H1 (cell line): ENCODE data around the gene MRTO4. TPM values are rescaled to one million over a fixed set of nuclear protein-coding genes. Genes with fewer than 3 reads are reported as not detected.

Experiments
- CTCF ChIA-PET: fragments of 300-600 bp; sonication (Branson Sonifier 250); formaldehyde crosslinking; loops from one replicate; lab custom pipeline; 2021; ENCODE audit not compliant: partially characterized antibody; lab: Charles Lee
- POLR2A ChIA-PET: fragments of 300-600 bp; sonication (Branson Sonifier 250); formaldehyde crosslinking; loops from one replicate; lab custom pipeline; 2021; ENCODE audit warnings: inconsistent platforms; ENCODE audit not compliant: partially characterized antibody; lab: Charles Lee
- DNase-seq, 2 experiments: peaks; one replicate each; pipeline versions ENCODE4 v3.0.0 to v3.0.0-alpha.2; 2010 to 2022; ENCODE audit warnings: low spot score in 2 of 2, low read depth in 1 of 2, mixed read lengths in 1 of 2
- FAIRE-seq: peaks from 2 replicates; lab custom pipeline; 2011; peaks lifted over from hg19 to GRCh38; lab: Jason Lieb, UNC
- H2AFZ ChIP-seq: 2 replicates; pipeline ENCODE4 v1.8.1; 2012; ENCODE audit warnings: low read length, inconsistent platforms
- H2AK5ac ChIP-seq: 2 replicates; pipeline ENCODE4 v1.6.1; 2013; ENCODE audit warnings: low read depth, low read length
- H2BK120ac ChIP-seq: replicated peaks from 2 replicates; pipeline ENCODE3; 2013; ENCODE audit warnings: low read depth, low read length, inconsistent platforms
- H2BK12ac ChIP-seq: 2 replicates; pipeline ENCODE4 v1.6.1; 2013; ENCODE audit warnings: low read depth, low read length
- H2BK15ac ChIP-seq: 2 replicates; pipeline ENCODE4 v1.6.1; 2013; ENCODE audit warnings: low read length
- H2BK20ac ChIP-seq: 2 replicates; pipeline ENCODE4 v1.6.1; 2013; ENCODE audit warnings: low read length
- H2BK5ac ChIP-seq: 2 replicates; pipeline ENCODE4 v1.6.1; 2013; ENCODE audit warnings: low read depth, low read length
- H3K14ac ChIP-seq: 2 replicates; pipeline ENCODE4 v1.6.1; 2013; ENCODE audit warnings: inconsistent platforms; ENCODE audit not compliant: insufficient read length
- H3K18ac ChIP-seq: 2 replicates; pipeline ENCODE4 v1.6.1; 2013; ENCODE audit warnings: low read length; ENCODE audit errors: extremely low read depth
- H3K23ac ChIP-seq: 2 replicates; pipeline ENCODE4 v1.6.1; 2013; ENCODE audit warnings: inconsistent platforms; ENCODE audit not compliant: insufficient read length
- H3K23me2 ChIP-seq: 2 replicates; pipeline ENCODE4 v1.6.1; 2013; ENCODE audit warnings: low read depth, low read length
- H3K27ac ChIP-seq: 2 replicates; pipeline ENCODE4 v1.6.1; 2011; ENCODE audit warnings: low read depth, low read length, inconsistent platforms
- H3K27me3 ChIP-seq, 4 experiments: replicated peaks in 1 of 4; 1 replicate in 1 of 4; 2 replicates in 3 of 4; pipeline versions ENCODE4 v1.6.1 to v1.8.1; 2011 to 2013; ENCODE audit warnings: low read length in 3 of 4, mild to moderate bottlenecking in 3 of 4, inconsistent platforms in 2 of 4, mixed read lengths in 2 of 4, moderate library complexity in 1 of 4; ENCODE audit not compliant: control insufficient read depth in 3 of 4, insufficient read depth in 3 of 4; ENCODE audit errors: extremely low read depth in 1 of 4
- H3K36me3 ChIP-seq, 4 experiments: 2 replicates each; pipeline versions ENCODE4 v1.6.1 to v1.8.1; 2011 to 2013; ENCODE audit warnings: mild to moderate bottlenecking in 4 of 4, low read length in 3 of 4, moderate library complexity in 2 of 4, control low read depth in 1 of 4, inconsistent platforms in 1 of 4; ENCODE audit not compliant: insufficient read depth in 4 of 4, control insufficient read depth in 2 of 4
- H3K4ac ChIP-seq: replicated peaks from 2 replicates; pipeline ENCODE3; 2013; ENCODE audit warnings: low read length, low read depth, mixed read lengths, inconsistent platforms; ENCODE audit not compliant: insufficient read length
- H3K4me1 ChIP-seq, 4 experiments: replicated peaks in 1 of 4; 1 replicate in 1 of 4; 2 replicates in 3 of 4; pipeline versions ENCODE4 v1.6.1 to v1.8.1; 2011 to 2013; ENCODE audit warnings: low read length in 3 of 4, inconsistent platforms in 2 of 4, mixed read lengths in 1 of 4; ENCODE audit not compliant: insufficient read depth in 4 of 4, control insufficient read depth in 3 of 4
- H3K4me2 ChIP-seq, 2 experiments: 2 replicates each; pipeline versions ENCODE4 v1.6.1 to v1.8.1; 2011 to 2013; ENCODE audit warnings: low read depth in 2 of 2, low read length in 2 of 2, control low read depth in 1 of 2, inconsistent platforms in 1 of 2, mild to moderate bottlenecking in 1 of 2; ENCODE audit not compliant: insufficient read depth in 1 of 2
- H3K4me3 ChIP-seq, 4 experiments: fragments of 200-600, 300-600 bp in 1 of 4; sonication (generic), shearing (Covaris generic), sonication (Bioruptor Twin) in 1 of 4; 2 replicates each; pipeline versions ENCODE4 v1.5.1 to v1.8.1; 2011 to 2016; ENCODE audit warnings: low read length in 4 of 4, low read depth in 3 of 4, control low read depth in 2 of 4, inconsistent platforms in 2 of 4, mild to moderate bottlenecking in 2 of 4, mixed read lengths in 1 of 4, moderate library complexity in 1 of 4; ENCODE audit not compliant: insufficient read depth in 2 of 4; ENCODE audit errors: extremely low read depth in 1 of 4
- H3K56ac ChIP-seq: replicated peaks from 2 replicates; pipeline ENCODE3; 2013; ENCODE audit warnings: low read depth, mild to moderate bottlenecking, mixed read lengths, low read length, inconsistent platforms; ENCODE audit not compliant: insufficient read length
- H3K79me1 ChIP-seq: 2 replicates; pipeline ENCODE4 v1.6.1; 2013; ENCODE audit warnings: low read depth, low read length, control low read depth
- H3K79me2 ChIP-seq, 2 experiments: 2 replicates each; pipeline versions ENCODE4 v1.6.1 to v1.8.1; 2012 to 2013; ENCODE audit warnings: low read length in 2 of 2, mild to moderate bottlenecking in 2 of 2, inconsistent platforms in 1 of 2; ENCODE audit not compliant: insufficient read depth in 2 of 2, control insufficient read depth in 1 of 2
- H3K9ac ChIP-seq, 4 experiments: replicated peaks in 1 of 4; 1 replicate in 1 of 4; 2 replicates in 3 of 4; pipeline versions ENCODE4 v1.6.1 to v1.8.1; 2011 to 2013; ENCODE audit warnings: low read depth in 3 of 4, low read length in 3 of 4, control low read depth in 2 of 4, mild to moderate bottlenecking in 2 of 4, moderate library complexity in 2 of 4, inconsistent platforms in 1 of 4; ENCODE audit errors: extremely low read depth in 1 of 4
- H3K9me3 ChIP-seq, 2 experiments: 2 replicates each; pipeline versions ENCODE4 v1.6.1 to v1.8.1; 2012 to 2013; ENCODE audit warnings: mild to moderate bottlenecking in 2 of 2, moderate library complexity in 2 of 2, control low read depth in 1 of 2, inconsistent platforms in 1 of 2, low read depth in 1 of 2, low read length in 1 of 2, mixed read lengths in 1 of 2; ENCODE audit not compliant: insufficient read depth in 2 of 2
- H4K20me1 ChIP-seq, 2 experiments: replicated peaks in 1 of 2; 2 replicates each; pipeline versions ENCODE3 to v1.8.1; 2011 to 2013; ENCODE audit warnings: inconsistent platforms in 2 of 2, low read length in 2 of 2, mild to moderate bottlenecking in 1 of 2; ENCODE audit not compliant: insufficient read depth in 2 of 2, control insufficient read depth in 1 of 2
- H4K5ac ChIP-seq: 2 replicates; pipeline ENCODE4 v1.6.1; 2013; ENCODE audit warnings: low read length, low read depth, mixed read lengths, inconsistent platforms; ENCODE audit not compliant: insufficient read length
- H4K8ac ChIP-seq: 2 replicates; pipeline ENCODE4 v1.8.0; 2013; ENCODE audit warnings: mild to moderate bottlenecking, moderate library complexity, low read length, inconsistent platforms; ENCODE audit not compliant: insufficient read depth; ENCODE audit errors: extremely low read depth
- H4K91ac ChIP-seq: replicated peaks from 2 replicates; pipeline ENCODE3; 2013; ENCODE audit warnings: low read length, mixed read lengths, inconsistent platforms; ENCODE audit not compliant: insufficient read length
- EZH2 ChIP-seq: fragments of 200-600 bp; sonication (generic); IDR thresholded peaks from 2 replicates; pipeline ENCODE4 v1.7.1; 2012; ENCODE audit warnings: low read depth, mild to moderate bottlenecking, moderate library complexity, low read length, inconsistent platforms; ENCODE audit not compliant: severe bottlenecking
- JUN ChIP-seq: IDR thresholded peaks from 2 replicates; pipeline ENCODE4 v1.6.1; 2011; ENCODE audit warnings: low read depth, mild to moderate bottlenecking, improper control_type of control experiment, low read length
- POLR2A ChIP-seq, 2 experiments: IDR thresholded peaks; 1 replicate in 1 of 2; 2 replicates in 1 of 2; pipeline ENCODE4 v1.6.1; 2011; ENCODE audit warnings: low read depth in 2 of 2, low read length in 2 of 2, mild to moderate bottlenecking in 2 of 2; ENCODE audit errors: control extremely low read depth in 1 of 2
- POLR2AphosphoS5 ChIP-seq: IDR thresholded peaks from 2 replicates; pipeline ENCODE4 v1.6.1; 2011; ENCODE audit warnings: low read depth, low read length
- YY1 ChIP-seq: IDR thresholded peaks from 2 replicates; pipeline ENCODE4 v1.6.1; 2011; ENCODE audit warnings: low read depth, mild to moderate bottlenecking, low read length
- WGBS, 2 experiments: shearing (Covaris generic) in 1 of 2; methylation state at CpG; one replicate each; pipeline versions ENCODE4 v1.1.6 to v1.1.7; 2013 to 2015; ENCODE audit warnings: low lambda C conversion rate in 2 of 2, mixed read lengths in 2 of 2, inconsistent platforms in 1 of 2, low coverage in 1 of 2, missing lambda C conversion rate in 1 of 2; ENCODE audit not compliant: insufficient replicate concordance in 2 of 2, insufficient coverage in 1 of 2, insufficient read length in 1 of 2; ENCODE audit errors: extremely low coverage in 1 of 2, missing lambda C conversion rate in 1 of 2; 5-methylcytosine and 5-hydroxymethylcytosine counted together
- long read RNA-seq, 2 experiments: library from RNA in 1 of 2; library from capped mRNA in 1 of 2; stranded (forward); transcript quantifications; one replicate each; pipeline ENCODE4 v2.0.0, GENCODE V29; 2021; ENCODE audit warnings: inconsistent platforms in 1 of 2
- polyA minus RNA-seq, 3 experiments: library from RNA; depleted of rRNA, polyadenylated mRNA; stranded (reverse); fragments of >200 nt; gene quantifications; 1 replicate in 2 of 3; 2 replicates in 1 of 3; pipeline ENCODE4 v1.2.3, GENCODE V29; 2011
- polyA plus RNA-seq, 7 experiments: library from polyadenylated mRNA; depleted of rRNA in 3 of 7; stranded (reverse) in 5 of 7; unstranded in 2 of 7; fragments of >200 nt in 5 of 7; fragments of 200-250 nt in 2 of 7; gene quantifications; 1 replicate in 5 of 7; 2 replicates in 1 of 7; 4 replicates in 1 of 7; pipeline versions ENCODE4 v1.2.1 to v1.2.3, GENCODE V29; 2011 to 2013; ENCODE audit warnings: missing spikeins in 2 of 7, mixed read lengths in 2 of 7
- total RNA-seq: library from RNA; stranded (reverse); fragmentation: NEBNext Ultra II Directional; extraction: Animal tissue kit (Norgen Biotek cat#: 25700); gene quantifications from 2 replicates; pipeline ENCODE4 v1.2.1, GENCODE V29; 2021

The MRTO4 gene
- total RNA-seq (54.5 and 64.3 TPM in 2 replicates), polyA plus RNA-seq (2011; rRNA removed) (36.9 and 38.4 TPM in 2 replicates), polyA minus RNA-seq (2011; rRNA and poly(A)+ RNA removed) (25.1 and 25.2 TPM in 2 replicates)
- 55.1 TPM for polyA plus RNA-seq (2011; cell fraction: cytosol; rRNA removed)
- 27.5 TPM for polyA plus RNA-seq (2011; cell fraction: nucleus; rRNA removed)
- polyA plus RNA-seq (2012, experiment 1 of 2), result 51.3 to 58.9 TPM (median 51.9 TPM) in 4 replicates
- polyA plus RNA-seq (2012, experiment 2 of 2), result 46.8 TPM
- polyA plus RNA-seq (2013, experiment 1 of 2), result 42.7 TPM
- 44.0 TPM for polyA plus RNA-seq (2013, experiment 2 of 2)
- polyA minus RNA-seq (2011; cell fraction: cytosol; rRNA and poly(A)+ RNA removed), result 18.6 TPM
- 22.7 TPM for polyA minus RNA-seq (2011; cell fraction: nucleus; rRNA and poly(A)+ RNA removed)
- long read RNA-seq, experiment 1, transcript MRTO4-201 (8 exons, 2,315 nt), result major isoform, 14 of 29 reads
- long read RNA-seq, experiment 1, partial matches to known transcripts, result 4 of 29 reads
- long read RNA-seq, experiment 1, other reads (novel, unspliced or antisense), result 11 of 29 reads
- long read RNA-seq, experiment 2, transcript MRTO4-201 (8 exons, 2,315 nt), result major isoform, 79 of 104 reads
- long read RNA-seq, experiment 2, partial matches to known transcripts, result 2 of 104 reads
- long read RNA-seq, experiment 2, other reads (novel, unspliced or antisense), result 22 of 104 reads

DNA sequence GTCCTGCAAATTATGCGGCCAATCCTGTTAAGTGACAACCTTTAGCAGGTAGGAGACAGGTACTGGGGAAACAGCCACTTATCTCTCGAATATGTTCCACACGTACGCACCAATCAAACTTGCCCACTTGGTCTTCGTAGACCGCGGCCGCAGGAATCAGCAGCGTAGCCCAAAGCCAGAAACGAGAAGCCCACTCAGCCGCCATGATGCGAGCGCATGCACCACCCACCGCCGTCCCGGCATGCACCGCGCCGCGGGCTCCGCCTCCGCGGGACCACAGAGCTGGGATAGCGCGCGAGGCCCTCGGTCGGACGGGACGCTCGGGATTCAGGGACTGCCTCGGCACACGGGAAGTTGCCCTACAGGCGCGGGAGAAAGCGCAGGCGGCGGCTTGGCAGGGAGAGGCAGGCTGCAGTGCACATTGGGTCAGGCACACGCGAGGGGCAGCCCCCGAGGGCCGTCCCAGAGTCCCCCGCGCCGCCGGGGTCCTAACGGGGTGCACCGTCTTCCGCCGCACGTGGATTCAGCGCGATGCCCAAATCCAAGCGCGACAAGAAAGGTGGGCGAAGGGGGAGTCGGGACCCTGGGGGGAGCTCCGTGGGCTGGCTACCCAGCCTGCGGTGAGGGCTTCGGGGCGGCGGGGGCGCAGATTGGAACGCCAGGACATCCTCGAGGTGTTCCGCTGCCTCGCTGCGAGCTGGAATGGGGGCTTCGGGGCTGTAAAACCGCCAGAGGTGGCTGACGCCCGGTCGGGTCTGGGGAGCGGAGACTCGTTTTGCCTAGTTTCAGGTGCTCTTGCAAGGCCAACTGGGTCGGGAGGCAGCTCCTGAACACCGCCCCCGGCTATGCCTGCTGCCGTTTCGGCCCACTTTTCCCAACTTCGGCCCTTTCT, at the start of gene MRTO4, which contains the start of gene EMC1:
Gene MRTO4, plus strand, starts transcription at position 501 of the 892 bp plus-strand sequence. Its CDS starts 31 bp downstream, at position 532.
Gene EMC1, minus strand, starts transcription at position 220 of the 892 bp plus-strand sequence. Its CDS starts 15 bp downstream, at position 205.
- ChIA-PET CTCF (interaction anchor here (0.8 to 1.5 kb wide), 6 partner anchors 9 to 402 kb away, joined by 3 to 6 read pairs (median 4); no protein-coding TSS in a partner anchor), POLR2A (interaction anchor here (0.7 to 5.8 kb wide), 30 partner anchors 8 to 392 kb away, joined by 3 to 83 read pairs (median 4); partner anchors contain the start of genes AKR7A2, AKR7A3, NBL1 and SLC66A1)
- H3K14ac ChIP-seq, result peak within 1 kb of the TSS; percentile 94
- peaks cover 12 to 22% (median 12%) of the 10 kb centered on the region in 4 experiments; a peak in 7 of 8 replicates for H3K36me3 ChIP-seq
- peaks cover 4% of the 10 kb centered on the region for H3K23me2 ChIP-seq
- H3K27ac ChIP-seq, result peak within 1 kb of the TSS; percentile 97
- FAIRE-seq, result no peak
- peak within 1 kb of the TSS; percentile 95 to 99 (median 97) for H3K9ac ChIP-seq
- H2BK120ac ChIP-seq, result peak within 1 kb of the TSS; percentile 99
- H4K91ac ChIP-seq, result peak within 1 kb of the TSS; percentile 100
- H3K4ac ChIP-seq, result peak within 1 kb of the TSS; percentile 100
- no peaks in the 10 kb centered on the region for H3K27me3 ChIP-seq
- peak within 1 kb of the TSS; percentile 97; the same call in 1 of the 2 replicates for H2BK15ac ChIP-seq
- peak within 1 kb of the TSS; percentile 41; the same call in 1 of the 2 replicates for H2BK12ac ChIP-seq
- peak within 1 kb of the TSS; percentile 90 to 93 for H3K4me2 ChIP-seq
- 1% methylated on average over 72 of the region's 81 CpGs; no CpG with 5 or more reads in 1 of the 2 experiments for WGBS, 2 experiments
- H3K4me1 ChIP-seq, result peaks cover 0 to 10% (median 6%) of the 10 kb centered on the region in 4 experiments; a peak in 6 of 7 replicates
- H4K8ac ChIP-seq, result peak within 1 kb of the TSS; percentile 99; the same call in 1 of the 2 replicates
- peak within 1 kb of the TSS; percentile 100 for H3K18ac ChIP-seq
- H3K56ac ChIP-seq, result peak within 1 kb of the TSS; percentile 99
- peaks cover 5 to 23% of the 10 kb centered on the region in 2 experiments for H4K20me1 ChIP-seq
- peak within 1 kb of the TSS; percentile 100 for H4K5ac ChIP-seq
- peak within 1 kb of the TSS; percentile 79 to 97 (median 90) for H3K4me3 ChIP-seq
- no peak within 1 kb of the TSS for H3K23ac ChIP-seq
- peak within 1 kb of the TSS; percentile 99 for H2BK5ac ChIP-seq
- H3K79me2 ChIP-seq, result peaks cover 34 to 90% of the 10 kb centered on the region in 2 experiments
- DNase-seq, result peak; percentile 27 to 97
- 0 out of 2 replicates have a peak within 1 kb of the TSS, but pooled peaks have one; percentile 32 for H2AK5ac ChIP-seq
- peaks cover 14% of the 10 kb centered on the region for H3K79me1 ChIP-seq
- no peaks in the 10 kb centered on the region for H3K9me3 ChIP-seq
- H2AFZ ChIP-seq, result peak within 1 kb of the TSS; percentile 34
- no peak within 1 kb of the TSS for H2BK20ac ChIP-seq
- peak; percentile 96 for TF ChIP-seq YY1
- peak; percentile 89 to 98 for TF ChIP-seq POLR2A (IDR thresholded peaks at IDR 0.05; ENCODE audit: control extremely low read depth in 1 of 2, low read depth in 2 of 2, low read length in 2 of 2)
- peak; percentile 97 for TF ChIP-seq POLR2AphosphoS5
- TF ChIP-seq JUN, result no peak
- TF ChIP-seq EZH2, result no peak
